ENCODE data around the gene GNE.
"Not testable (repeated sequence)": the region's sequence is repeated elsewhere in the genome, so short reads cannot be mapped to it uniquely, and the experiment has no call there.

GNE gene

DNA sequence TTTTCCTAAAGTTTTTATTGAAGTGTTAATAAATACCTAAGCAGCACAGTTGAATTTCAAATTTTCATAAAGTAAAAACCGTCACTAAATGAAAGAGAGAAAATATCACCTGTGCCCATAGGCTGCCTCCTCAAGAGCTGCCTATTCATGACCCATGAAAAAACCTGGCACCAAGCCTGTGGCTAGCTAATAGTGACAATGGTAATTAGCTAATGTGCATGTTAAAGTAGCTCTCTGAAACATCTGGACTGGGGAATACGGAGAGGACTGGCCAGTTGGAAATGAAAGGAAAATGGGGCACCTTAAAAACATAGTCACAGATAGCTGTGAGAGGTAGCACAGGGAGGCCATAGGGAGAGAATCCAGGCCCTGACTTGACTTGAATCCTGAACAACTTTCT is 5.4 kb upstream of the GNE start:
- no peak for DNase-seq

DNA sequence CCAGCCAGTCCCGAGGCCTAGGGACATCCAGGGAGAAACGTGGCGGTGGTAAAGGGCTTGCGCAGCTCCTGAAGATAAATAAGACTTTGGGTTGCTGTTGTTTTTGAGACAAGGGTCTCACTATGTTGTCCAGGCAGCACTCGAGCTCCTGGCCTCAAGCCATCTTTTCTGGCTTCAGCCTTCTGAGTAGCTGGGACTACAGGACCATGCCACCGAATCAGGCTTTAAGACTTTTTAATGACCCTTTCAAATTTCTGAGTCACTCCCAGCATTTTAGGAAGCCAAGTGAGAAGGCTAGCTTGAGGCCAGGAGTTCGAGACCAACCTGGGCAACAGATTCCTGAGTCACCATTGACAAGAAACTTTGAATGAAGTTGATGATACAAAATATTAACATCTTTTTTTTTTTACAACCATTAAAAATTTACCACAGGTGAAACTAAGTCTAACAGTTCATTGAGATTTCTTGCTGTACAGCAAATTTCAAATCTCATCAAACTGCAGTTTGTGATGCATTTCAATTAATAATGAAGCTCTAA is 817 bp upstream of the GNE start:
- DNase-seq: no peak

DNA sequence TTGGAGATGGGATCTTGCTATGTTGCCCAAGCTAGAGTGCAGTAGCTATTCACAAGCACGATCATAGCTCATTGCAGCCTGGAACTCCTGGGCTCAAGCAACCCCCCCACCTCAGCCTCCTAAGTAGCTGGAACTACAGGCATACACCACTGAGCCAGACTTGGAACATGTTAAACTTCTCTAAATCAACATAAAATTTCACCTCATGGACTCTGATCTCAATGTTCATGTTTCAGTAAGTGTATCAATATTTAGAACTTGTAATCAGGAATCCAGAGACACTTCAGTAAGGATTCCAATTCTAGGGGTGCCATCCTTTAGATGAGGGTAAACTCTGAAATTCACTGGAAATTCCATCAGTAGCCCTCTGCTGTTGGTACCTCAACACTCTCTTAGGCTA is 6.8 kb downstream of the GNE start:
- DNase-seq: no peak

DNA sequence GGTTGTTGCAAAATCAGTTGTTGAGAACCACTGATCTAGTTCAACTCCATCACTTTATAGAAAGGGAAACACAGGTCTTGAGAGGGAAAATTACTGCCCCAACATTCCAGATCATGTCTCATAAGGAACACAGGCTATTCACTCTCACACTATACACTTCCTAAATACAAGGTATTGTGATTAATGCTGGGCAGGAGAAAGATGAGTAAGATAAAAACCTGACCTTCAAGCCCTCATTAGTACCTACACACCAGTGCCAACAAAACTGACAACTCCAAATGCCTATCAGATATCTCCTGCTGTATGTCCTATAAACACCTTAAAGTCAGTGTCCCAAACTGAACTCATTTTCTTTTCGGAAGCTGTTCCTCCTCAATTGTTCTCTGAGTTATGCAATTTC is 8.2 kb downstream of the GNE start:
- no peak for DNase-seq

DNA sequence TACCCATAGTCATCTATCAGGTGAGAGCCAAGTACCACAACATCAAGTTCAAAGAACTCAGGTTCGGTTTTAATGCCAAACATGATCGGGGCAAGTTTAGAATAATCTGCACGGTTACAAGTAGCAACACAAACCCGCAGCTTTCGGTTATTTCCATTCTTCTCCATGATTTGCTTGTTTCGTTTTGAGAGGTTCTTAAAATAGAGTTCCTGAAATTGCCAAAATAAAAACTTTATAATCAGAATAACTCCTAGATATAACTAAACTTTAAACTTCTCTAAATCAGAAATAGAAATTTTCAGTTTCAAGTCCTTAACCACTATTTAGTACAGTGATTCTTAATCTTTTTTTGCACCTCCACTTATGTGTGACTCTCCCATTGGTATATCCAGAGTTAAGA is 9.1 kb downstream of the GNE start:
- DNase-seq: no peak

DNA sequence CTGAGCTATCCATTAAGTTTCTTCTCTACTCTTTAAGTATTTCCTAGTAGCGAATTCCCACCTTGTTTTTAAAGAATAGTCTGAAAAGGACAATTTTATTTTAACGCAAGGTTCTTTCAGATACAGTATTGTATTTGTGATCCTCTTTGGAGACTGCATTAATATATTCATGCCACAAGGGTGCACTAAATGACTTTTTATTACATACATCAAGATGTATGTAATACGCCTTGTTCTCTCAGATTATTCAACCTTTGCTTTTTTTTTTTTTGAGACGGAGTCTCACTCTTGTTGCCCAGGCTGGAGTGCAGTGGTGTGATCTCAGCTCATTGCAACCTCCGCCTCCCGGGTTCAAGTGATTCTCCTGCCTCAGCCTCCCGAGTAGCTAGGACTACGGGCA is 10.2 kb downstream of the GNE start:
- not testable (repeated sequence) for DNase-seq

DNA sequence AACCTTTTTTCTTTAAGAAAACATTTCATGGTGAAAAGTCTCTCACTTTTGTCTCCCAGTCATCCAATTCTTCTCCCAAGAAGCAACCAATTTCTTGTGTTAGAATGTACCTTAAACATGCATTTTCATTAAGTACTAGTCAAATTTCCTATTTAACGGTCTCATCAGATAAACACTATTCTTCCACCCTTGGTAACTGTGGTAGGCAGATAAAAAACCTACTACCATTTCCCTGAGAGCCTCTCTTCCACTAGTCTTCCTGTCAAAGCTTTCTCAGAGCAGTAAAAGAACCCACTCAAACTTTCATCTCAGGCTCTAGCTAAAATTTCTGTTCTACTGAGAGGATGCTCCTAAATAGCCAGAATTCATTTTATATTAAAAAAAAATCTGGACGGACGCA is 10.9 kb downstream of the GNE start:
- no peak for DNase-seq

DNA sequence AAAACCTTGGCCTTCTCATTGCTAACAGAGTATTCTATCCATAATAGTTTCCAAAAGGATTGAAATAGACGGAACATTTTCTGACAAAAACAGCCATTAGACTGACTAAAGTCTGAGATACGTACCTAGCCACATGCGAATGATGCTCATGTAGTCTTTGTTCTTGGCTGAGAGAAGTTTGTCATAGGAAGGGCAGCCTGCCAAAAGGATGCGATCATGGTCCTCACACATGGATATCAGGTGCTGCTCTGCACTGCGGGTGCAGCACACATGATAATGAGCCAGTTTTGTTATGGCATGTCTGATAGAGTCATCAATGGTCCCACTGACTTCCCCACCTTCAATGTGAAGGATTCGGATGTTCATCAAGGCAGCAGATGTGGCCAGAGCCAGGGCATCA is 12.3 kb downstream of the GNE start:
- DNase-seq: no peak

DNA sequence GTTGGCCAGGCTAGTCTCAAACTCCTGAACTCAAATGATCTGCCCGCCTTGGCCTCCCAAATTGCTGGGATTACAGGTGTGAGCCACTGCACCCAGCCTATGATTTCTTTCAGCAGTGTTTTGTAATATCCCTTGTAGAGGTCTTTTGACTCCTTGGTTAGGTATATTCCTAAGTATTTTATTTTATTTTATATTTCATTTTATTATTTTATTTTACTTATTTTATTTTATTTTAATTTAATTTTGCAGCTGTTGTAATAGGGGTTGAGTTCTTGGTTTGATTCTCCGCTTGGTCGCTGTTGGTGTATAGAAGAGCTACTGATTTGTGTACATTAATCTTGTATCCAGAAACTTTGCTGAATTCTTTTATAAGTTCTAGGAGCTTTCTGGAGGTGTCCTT is 18.6 kb downstream of the GNE start:
- DNase-seq: not testable (repeated sequence)

DNA sequence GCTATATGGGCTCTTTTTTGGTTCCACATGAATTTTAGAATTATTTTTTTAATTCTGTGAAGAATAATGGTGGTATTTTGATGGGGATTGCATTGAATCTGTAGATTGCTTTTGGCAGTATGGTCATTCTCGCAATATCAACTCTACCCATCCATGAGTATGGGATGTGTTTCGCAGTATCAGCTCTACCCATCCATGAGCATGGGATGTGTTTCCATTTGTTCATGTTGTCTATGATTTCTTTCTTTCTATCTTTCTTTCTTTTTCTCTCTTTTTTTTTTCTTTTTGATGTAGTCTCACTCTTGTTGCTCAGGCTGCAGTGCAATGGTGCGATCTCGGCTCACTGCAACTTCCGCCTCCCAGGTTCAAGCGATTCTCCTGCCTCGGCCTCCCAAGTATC is 19.0 kb downstream of the GNE start:
- DNase-seq: not testable (repeated sequence)

DNA sequence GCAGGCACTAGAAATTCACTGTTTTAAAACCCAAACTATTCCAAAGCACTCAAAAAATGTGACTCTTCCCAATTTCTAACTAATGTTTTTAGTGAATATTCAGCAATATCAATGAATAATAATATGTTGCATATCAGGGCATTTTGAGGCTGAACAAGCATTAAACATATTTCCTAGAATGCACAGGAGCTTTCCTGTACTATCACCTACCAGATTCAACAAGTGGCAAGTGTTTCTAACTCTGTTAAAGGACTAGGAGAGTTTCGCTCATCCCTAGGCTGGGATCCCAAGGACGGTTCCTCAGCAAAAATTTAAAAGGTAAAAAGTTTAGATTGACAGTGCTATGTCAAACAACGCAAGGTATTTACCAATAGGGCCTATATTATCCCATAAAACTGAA is 21.0 kb downstream of the GNE start:
- DNase-seq: no peak

DNA sequence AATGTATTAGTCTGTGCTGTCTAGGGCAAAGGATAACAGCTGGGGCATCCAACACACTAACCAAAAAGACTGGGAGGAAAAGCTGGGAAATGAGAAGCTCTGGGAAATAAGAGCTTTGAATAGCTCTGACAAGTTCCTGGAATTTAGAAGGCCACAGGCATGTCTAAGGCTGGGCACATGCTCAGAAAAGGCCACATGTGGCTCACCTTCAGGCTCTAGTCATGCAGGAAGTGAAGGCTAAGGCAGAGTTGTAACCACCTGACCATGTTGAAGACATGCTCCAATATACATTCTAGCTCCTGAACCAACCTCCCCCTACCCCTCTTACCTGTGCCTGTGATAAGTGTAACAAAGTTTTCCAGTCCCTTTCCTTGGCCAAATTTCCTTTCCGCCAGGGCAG is 35.8 kb downstream of the GNE start:
- DNase-seq: no peak

DNA sequence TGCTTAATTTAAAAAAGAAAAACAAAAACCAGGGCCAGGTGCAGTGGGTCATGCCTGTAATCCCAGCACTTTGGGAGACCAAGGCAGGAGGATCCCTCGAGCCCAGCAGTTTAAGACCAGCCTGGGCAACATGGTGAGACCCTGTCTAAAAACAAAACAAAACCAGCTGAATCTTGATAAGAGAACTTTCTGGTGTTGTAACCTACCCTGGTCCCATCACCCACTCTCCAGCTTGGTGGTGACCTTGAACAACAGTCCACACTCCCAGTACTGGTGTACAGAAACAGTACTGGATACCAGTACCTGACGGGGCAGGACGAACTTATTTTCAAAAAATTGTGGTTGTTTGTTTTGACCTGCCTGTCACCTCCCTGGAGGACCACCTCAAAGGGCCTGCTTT is 36.6 kb downstream of the GNE start:
- DNase-seq: no peak

DNA sequence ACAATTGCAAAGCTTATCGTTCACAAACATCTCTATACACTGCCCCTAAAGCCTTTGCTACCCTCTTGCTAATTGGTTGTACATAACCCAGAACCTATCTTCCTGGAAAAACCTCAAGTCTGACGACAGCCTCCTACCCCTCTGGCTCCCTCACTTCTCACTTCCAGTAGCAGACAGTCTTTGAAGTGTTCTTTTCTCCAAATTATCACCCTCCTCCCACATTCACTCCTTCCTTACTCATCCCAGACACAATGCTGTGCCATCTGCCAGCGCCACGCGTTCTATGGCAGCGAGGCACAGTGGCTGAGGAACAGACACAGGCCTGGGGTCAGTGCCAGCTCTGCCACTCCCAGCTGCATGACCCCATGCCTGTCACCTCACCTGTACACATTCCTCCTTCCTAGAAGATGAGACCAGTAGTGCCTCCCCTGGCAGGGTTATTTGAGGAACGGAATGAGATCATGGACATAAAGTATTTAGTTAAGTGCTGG is 39.8 kb downstream of the GNE start:
- no peak for DNase-seq

DNA sequence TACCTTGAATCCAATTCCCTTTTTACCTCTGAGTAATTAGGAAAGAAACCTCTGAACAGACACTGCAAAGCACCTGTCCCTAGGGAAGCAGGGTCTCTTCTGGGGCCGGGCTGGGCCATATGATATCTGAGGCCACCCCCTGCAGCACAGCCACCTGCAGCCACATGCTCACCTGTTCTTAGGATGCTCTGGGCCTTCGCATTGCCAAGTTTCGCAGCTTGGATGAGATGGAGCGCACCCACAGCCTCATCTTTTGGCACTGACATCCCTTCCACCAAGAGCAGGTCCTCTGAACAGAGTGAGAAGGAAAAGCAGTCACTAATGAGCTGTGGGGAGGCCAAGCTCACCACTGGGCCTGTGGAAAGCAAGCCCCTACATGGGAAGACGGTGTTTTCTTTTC is 40.2 kb downstream of the GNE start:
- no peak for DNase-seq

DNA sequence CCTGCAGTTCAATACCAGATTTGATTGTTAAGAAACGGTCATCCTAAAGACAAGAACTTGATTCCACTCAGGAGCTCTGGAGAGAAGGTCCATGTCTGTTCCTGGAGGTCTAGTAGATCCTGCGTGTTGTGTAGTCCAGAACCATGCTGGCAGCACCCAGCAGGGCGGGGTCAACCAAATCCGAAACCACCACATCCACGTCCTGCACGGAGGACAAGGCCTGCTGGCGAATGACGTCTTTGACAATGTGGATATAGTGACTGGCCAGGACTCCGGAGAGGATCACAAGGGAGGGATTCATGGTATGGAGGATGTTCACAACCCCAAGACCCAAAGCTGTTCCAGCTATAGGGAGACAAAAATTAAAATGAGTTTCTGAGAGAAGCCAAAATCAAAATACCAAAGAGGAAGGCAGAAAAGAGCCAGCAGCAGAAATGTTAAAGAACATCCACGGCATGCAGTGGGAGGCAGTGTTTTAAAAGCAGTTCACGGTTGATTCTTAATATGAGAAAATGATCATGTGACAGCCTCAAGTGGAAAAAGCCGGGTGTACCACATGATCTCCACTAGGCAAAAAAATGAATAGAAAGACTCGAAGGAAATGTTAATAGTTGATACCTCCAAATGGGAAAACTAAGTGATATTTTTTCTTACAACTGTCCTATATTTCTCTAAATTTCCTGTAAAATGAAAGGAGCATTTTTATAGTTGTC is 40.8 kb downstream of the GNE start:
- no peak for DNase-seq

DNA sequence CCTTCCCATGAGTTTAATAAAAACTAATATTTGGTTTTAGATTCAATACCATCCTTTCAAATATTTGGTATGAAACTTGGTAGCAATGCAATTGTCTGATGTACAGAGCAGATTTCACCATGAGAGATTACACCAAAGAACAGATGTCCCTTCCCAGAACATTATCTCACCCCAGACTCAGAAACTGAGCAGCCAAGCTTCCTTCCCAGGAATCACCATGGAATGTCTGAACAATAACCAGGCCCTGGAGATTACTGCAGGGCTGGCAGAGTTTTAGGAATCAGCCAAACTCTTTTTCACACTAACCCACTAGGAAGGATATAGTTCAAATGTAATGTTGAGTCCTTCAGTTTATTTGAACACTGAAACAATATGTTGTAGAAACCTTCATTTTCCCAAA is 43.7 kb downstream of the GNE start:
- no peak for DNase-seq

DNA sequence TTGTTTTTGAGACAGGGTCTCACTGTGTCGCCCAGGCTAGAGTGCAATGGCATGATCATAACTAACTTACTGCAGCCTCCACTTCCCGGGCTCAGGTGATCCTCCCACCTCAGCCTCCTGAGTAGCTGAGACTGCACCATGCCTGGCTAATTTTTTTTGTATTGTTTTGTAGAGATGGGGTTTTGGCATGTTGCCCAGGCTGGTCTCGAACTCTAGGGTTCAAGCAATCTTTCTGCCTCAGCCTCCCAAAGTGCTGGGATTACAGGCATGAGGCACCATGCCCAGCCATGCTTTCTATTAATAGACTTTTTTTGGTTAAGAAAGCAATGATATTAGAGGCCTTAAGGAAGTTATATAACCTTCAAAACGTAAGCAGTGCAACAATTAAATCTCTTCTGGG is 44.3 kb downstream of the GNE start:
- DNase-seq: no peak

DNA sequence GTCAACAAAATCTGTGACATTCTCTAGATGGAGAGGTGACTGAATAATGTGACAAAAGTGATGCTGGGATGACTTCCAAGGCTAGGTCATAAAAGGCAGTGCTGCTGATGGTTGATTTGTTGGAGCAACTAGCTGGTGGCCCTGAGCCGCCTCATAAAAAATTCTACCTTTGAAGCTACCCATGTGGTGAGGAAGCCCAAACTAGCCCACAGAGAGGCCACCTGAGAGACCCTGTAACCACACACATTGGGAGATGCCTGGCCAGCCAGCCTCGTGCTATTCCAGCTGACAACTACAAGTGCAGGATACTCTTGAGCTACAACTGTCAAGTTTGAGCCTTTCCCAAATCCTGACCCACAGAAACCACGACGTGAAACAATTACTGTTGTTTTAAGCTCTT is 44.9 kb downstream of the GNE start:
- DNase-seq: no peak

DNA sequence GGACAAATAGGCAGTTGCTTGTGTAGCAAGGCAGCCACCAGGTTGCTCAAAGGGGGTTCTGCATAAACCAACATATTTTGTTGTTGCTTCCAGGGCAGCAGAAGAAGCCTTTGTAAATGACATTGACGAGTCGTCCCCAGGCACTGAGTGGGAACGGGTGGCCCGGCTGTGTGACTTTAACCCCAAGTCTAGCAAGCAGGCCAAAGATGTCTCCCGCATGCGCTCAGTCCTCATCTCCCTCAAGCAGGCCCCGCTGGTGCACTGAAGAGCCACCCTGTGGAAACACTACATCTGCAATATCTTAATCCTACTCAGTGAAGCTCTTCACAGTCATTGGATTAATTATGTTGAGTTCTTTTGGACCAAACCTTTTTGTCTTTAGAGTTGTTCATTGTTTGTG is 46.7 kb downstream of the GNE start:
- DNase-seq: no peak

DNA sequence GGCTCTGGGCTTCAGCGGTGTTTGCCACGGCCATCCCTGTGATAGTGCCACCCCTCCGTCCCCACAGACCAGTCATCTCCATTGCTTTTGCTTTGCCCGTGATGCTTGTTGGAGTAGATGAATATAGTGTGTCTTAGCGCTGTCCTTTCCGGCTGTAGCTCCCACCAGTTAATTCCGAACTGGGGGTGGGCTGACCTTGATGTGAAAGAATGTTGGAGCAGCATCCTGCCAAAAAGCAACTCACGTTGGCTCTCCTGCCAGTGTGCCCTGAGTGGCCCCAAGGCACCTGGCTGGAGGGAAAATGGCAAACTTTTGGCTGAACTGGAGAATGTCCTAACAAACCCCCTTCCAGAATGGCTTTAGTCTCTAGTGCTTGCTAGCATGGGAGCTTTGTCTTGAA is 47.5 kb downstream of the GNE start:
- DNase-seq: no peak

DNA sequence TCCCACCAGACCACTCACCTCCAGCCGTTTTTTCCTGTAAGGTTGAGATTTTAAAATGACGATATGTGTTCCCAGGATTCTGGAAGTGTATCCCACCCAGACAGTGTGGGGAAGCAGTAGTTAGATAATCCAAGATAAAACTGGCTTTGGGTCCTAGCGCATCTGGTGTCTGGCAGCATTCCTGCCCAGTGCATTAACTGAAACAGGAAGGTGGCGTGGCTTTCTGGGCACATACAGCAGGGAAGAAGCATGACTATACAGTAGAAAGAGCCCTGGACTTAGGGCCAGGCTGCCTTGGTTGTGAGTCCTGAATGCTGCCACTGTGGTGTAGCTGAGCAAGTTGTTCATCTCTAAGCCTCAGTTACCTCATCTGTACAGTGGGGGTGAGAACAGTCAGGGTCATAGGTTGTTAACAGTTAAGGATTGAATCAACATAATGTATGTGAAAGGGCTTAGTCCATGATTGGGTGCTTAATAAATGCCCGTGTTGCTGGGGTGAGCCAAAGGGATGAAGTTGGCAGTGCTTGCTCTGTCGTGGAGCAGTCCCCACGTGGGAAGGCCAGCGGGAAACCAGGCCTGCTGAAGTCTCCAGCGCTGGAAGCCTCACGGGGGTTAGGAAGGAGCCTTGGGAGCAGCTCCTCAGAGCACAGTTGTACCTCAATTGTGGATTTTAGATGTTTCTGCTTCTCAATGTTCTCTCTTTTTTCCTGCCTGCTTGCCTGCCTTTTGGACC is 49.6 kb downstream of the GNE start:
- no peak for DNase-seq

DNA sequence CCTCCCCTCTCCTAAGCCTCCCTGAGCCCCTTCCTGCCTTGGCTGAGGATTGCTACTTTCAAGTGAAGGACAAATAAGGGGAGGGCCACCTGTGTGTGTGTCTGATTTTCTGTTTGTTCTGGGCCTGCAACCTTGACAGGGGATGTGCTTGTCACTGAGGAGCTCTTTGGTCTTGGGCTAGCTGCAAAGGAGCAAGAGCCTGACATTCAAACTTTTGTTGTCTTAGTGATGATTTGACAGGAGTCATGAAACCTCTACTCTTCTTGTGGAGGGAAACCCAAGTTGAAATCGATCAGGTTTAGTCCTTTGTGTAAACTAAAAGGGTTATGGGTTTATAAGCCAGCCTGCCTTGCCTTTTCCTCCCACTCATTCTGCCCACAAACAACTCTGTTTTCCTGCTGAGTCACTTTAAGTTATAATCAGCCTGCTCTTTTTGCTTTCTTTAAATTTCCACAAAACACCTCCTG is 50.7 kb downstream of the GNE start:
- DNase-seq: no peak

DNA sequence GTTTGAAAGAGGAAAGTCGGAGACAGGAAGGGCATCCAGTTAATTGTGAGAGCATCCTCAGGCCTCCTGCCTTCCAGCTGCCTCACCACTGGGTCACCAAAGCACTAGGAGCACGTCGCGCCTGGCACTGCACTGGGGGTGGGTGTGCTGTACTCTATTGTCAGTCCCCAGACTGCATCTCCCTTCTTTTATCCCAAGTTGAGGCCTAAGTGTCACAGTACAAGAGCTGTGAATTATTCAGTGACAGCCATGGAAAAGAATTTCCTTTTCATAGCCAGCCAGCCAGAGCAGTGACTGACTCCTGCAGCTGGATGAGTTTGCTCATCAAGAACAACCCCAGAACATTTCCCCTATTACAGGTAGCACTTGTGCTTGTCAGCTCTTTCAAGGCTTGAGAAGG is 51.2 kb downstream of the GNE start:
- no peak for DNase-seq
